ENCODE results near the gene TRPV6. TPM values are rescaled to one million over a fixed set of nuclear protein-coding genes. Genes with fewer than 3 reads are reported as not detected.
A peak's percentile ranks its signal among the peaks of the same experiment; 100 is the strongest.

TRPV6 gene
- total RNA-seq, 6 donors from 2014 or later: 0.23 to 1.5 (median 0.68) TPM

DNA sequence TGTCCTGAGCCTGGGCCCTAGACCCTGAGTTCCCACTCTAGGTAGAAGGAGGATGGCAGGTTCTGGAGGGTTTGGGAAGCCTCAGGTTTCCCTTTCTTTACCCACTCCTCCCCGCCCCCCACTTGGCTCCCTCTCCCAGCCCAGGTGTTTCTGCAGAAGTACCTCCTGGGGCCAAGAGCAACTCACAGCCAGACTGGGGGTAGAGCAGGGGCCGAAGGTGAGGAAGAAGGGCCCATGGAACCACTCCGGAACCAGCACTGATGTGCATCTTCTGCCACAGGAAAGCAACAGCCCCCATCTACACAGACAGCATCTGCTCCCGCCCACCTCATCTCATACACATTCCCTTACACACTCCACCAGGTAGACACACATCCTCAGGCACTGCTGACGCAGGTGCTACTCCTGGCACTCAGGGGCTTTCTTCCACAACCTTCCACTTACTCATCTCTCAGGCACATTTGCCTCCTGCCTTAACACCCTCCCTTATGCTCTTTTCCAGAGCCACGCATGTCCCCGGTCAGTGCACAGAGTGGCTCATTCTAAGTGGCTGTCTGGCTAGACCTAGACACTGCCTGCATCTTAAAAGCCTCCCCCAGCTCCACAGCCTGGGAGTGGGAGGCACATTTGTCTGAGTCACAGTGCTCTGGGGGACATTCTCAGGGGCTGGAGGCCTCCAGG lies 28.8 kb downstream of the TRPV6 start:
- H3K36me3 ChIP-seq: no peaks in the 10 kb centered on the region
- TF ChIP-seq CTCF (IDR thresholded peaks at IDR 0.05) (no peak), POLR2A (IDR thresholded peaks at IDR 0.05) (no peak), EP300 (IDR thresholded peaks at IDR 0.05) (no peak), POLR2AphosphoS5 (IDR thresholded peaks at IDR 0.05) (no peak)
- H3K4me3 ChIP-seq: no peak overlapping the region
- no peak overlapping the region for H3K27ac ChIP-seq
- no peaks in the 10 kb centered on the region for H3K9me3 ChIP-seq
- DNase-seq (no peak), ATAC-seq (ENCODE audit: low FRiP score in 2 of 2) (no peak)
- 71 to 88% methylated on average over 7 of the region's 7 CpGs for WGBS, 2 donors
- no peaks in the 10 kb centered on the region for H3K27me3 ChIP-seq
- peaks cover 7 to 34% (median 18%) of the 10 kb centered on the region in 4 donors for H3K4me1 ChIP-seq

DNA sequence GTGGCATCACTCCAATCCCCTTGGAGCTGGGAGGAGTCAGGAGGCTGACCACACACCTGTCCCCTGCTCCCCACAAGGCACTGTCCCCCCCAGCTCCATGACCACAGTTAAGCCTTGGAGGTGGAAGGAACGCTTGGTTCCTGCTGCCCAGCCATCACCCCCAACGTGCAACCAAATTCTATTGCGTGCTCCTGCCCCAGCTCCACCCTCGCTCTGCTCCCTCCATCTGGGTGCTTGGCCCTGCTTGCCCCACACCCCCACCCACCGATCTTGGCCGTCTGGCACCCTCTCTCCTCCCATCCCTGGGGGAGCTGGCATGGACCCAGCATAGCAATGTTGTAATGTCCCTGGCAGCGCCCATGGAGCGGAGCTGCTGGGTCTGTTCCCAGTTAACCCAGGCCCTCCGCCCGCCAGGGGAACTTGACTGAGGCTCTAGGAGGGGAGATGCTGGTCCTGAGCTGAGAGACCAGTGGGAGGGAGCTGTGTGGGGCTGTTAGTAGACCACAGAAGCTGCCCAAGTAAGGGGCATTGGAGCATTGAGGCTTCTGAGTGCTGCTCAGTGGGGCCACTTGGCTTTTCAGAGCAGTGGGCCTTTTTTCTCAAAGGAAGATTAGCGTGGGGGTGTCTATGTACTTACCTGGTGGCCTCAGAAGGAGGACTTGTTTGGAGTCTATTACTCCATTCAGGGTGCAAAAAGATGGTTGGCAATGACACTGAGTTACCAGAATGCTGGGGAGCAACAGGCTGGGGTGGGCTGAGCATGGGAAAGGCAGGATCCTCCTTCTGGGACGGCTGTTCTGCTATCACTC lies 29.6 kb downstream of the TRPV6 start:
- ATAC-seq (ENCODE audit: low FRiP score in 2 of 2): peak; percentile 9 to 57
- H3K27me3 ChIP-seq: no peaks in the 10 kb centered on the region
- TF ChIP-seq POLR2AphosphoS5 (IDR thresholded peaks at IDR 0.05): no peak
- no peak for TF ChIP-seq POLR2A (IDR thresholded peaks at IDR 0.05)
- no peak for TF ChIP-seq CTCF (IDR thresholded peaks at IDR 0.05)
- TF ChIP-seq EP300 (IDR thresholded peaks at IDR 0.05): no peak
- WGBS, 2 donors: 34 to 37% methylated on average over 10 to 11 of the region's 12 CpGs
- no peaks in the 10 kb centered on the region for H3K36me3 ChIP-seq
- peaks cover 7 to 34% (median 18%) of the 10 kb centered on the region in 4 donors for H3K4me1 ChIP-seq
- H3K4me3 ChIP-seq: peak overlapping the region in 3 of 4 donors; percentile 72 to 86 (median 80)
- DNase-seq: peak; percentile 51 to 62
- H3K9me3 ChIP-seq: no peaks in the 10 kb centered on the region
- peak overlapping the region in 2 of 4 donors; percentile 0 to 73 for H3K27ac ChIP-seq

DNA sequence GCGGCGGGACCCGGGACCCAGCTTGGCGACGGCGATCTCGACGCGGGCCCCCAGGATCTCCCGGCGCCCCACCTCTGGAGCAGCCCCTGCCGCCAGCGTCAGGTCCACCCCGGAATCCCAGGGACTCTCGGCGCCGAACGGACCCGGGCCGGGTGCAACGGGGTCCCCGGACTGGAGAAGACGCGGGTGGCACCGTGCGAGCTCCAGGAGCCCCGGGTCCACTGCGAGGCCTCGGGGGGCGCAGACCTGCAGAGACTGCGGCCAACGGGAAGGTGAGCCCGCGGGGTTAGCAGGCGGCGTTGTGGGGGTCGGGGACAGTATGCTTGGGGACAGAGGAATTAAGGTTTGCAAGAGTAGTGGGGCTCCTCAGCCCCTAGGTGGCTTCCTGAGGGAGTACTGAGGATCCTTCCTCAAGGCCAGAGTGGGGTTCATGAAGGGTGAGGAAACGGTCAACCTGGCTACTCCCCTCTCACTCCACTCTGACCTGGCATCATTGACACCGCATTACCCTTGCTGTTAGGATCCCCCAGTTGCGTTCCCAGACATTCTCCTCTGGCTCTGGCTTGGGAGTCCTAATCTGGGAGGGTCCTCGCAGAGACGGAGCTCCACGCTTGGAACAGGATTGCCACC lies 30.3 kb downstream of the TRPV6 start:
- peaks cover 7 to 34% (median 18%) of the 10 kb centered on the region in 4 donors for H3K4me1 ChIP-seq
- no peaks in the 10 kb centered on the region for H3K27me3 ChIP-seq
- no peaks in the 10 kb centered on the region for H3K36me3 ChIP-seq
- peak overlapping the region; percentile 31 to 86 (median 76) for H3K4me3 ChIP-seq
- DNase-seq (no peak), ATAC-seq (ENCODE audit: low FRiP score in 2 of 2) (peak in 1 of 2 donors; percentile 6)
- 11 to 13% methylated on average over 3 to 22 of the region's 43 CpGs for WGBS, 2 donors
- peak overlapping the region in 2 of 4 donors; percentile 73 to 79 for H3K27ac ChIP-seq
- H3K9me3 ChIP-seq: no peaks in the 10 kb centered on the region
- TF ChIP-seq POLR2AphosphoS5 (IDR thresholded peaks at IDR 0.05) (no peak), CTCF (IDR thresholded peaks at IDR 0.05) (no peak), POLR2A (IDR thresholded peaks at IDR 0.05) (no peak), EP300 (IDR thresholded peaks at IDR 0.05) (no peak)

GRCh38 chr7:142854372-142855113 lies 31.0 kb downstream of the TRPV6 start, which contains the start of gene EPHB6:
TSS of gene EPHB6 (plus strand) at chr7:142855076. CDS start at chr7:142863228, 8,152 bp downstream.
- 1% methylated on average over 16 to 53 of the region's 70 CpGs for WGBS, 2 donors

More at GRCh38 chr7:142854372-142855113, 31.0 kb downstream of the TRPV6 start, which contains the start of gene EPHB6:
- H3K36me3 ChIP-seq: no peaks in the 10 kb centered on the region
- H3K27me3 ChIP-seq: no peaks in the 10 kb centered on the region
- no peaks in the 10 kb centered on the region for H3K9me3 ChIP-seq
- ATAC-seq (ENCODE audit: low FRiP score in 2 of 2) (peak; percentile 75 to 93), DNase-seq (peak; percentile 70 to 95)
- H3K4me3 ChIP-seq: peak within 1 kb of the TSS; percentile 33 to 86 (median 76)
- TF ChIP-seq POLR2AphosphoS5 (IDR thresholded peaks at IDR 0.05): no peak
- TF ChIP-seq CTCF (IDR thresholded peaks at IDR 0.05): no peak
- TF ChIP-seq POLR2A (IDR thresholded peaks at IDR 0.05): peak in 1 of 4 donors; percentile 53
- H3K4me1 ChIP-seq: peaks cover 4 to 34% (median 18%) of the 10 kb centered on the region in 4 donors
- peak within 1 kb of the TSS; percentile 46 to 79 (median 66) for H3K27ac ChIP-seq
